Measurements from ENCODE around the gene SEMA5B. TPM values are rescaled to one million over a fixed set of nuclear protein-coding genes. Genes with fewer than 3 reads are reported as not detected.

Gene SEMA5B
- total RNA-seq, 3 donors from 2014 or later: 0.15 to 0.33 (median 0.32) TPM

GRCh38 chr3:123048480-123049237 is 21.1 kb upstream of the SEMA5B start:
- H3K4me1 ChIP-seq: no peaks in the 10 kb centered on the region
- TF ChIP-seq POLR2A (IDR thresholded peaks at IDR 0.05): no peak
- TF ChIP-seq POLR2AphosphoS5 (IDR thresholded peaks at IDR 0.05): no peak
- no peak for TF ChIP-seq CTCF (IDR thresholded peaks at IDR 0.05)
- H3K4me3 ChIP-seq: no peak overlapping the region
- no peak for DNase-seq (ENCODE audit: low spot score in 2 of 2)
- no peaks in the 10 kb centered on the region for H3K9me3 ChIP-seq
- no peak overlapping the region for H3K27ac ChIP-seq
- intact Hi-C loops (cut with DNase I; ENCODE audit: low total_unique reads): no loop called here
- peaks cover 0 to 5% of the 10 kb centered on the region in 2 donors for H3K27me3 ChIP-seq
- H3K36me3 ChIP-seq: no peaks in the 10 kb centered on the region

GRCh38 chr3:123047062-123047319 is 19.4 kb upstream of the SEMA5B start:
- TF ChIP-seq CTCF (IDR thresholded peaks at IDR 0.05) (no peak), POLR2A (IDR thresholded peaks at IDR 0.05) (no peak), POLR2AphosphoS5 (IDR thresholded peaks at IDR 0.05) (no peak)
- intact Hi-C loops (cut with DNase I; ENCODE audit: low total_unique reads): loop anchor here (1.0 kb wide), 1 partner anchor 22 kb away; no protein-coding TSS in a partner anchor

GRCh38 chr3:123046262-123047061 is 18.9 kb upstream of the SEMA5B start:
- intact Hi-C loops (cut with DNase I; ENCODE audit: low total_unique reads): loop anchor here (1.0 kb wide), 1 partner anchor 23 kb away; no protein-coding TSS in a partner anchor
- TF ChIP-seq CTCF (IDR thresholded peaks at IDR 0.05): no peak
- TF ChIP-seq POLR2A (IDR thresholded peaks at IDR 0.05): no peak
- TF ChIP-seq POLR2AphosphoS5 (IDR thresholded peaks at IDR 0.05): no peak
- H3K4me3 ChIP-seq: no peak overlapping the region
- no peak for DNase-seq (ENCODE audit: low spot score in 2 of 2)
- no peaks in the 10 kb centered on the region for H3K4me1 ChIP-seq
- no peak overlapping the region for H3K27ac ChIP-seq
- no peaks in the 10 kb centered on the region for H3K36me3 ChIP-seq
- no peaks in the 10 kb centered on the region for H3K9me3 ChIP-seq
- peaks cover 0 to 5% of the 10 kb centered on the region in 2 donors for H3K27me3 ChIP-seq

More at GRCh38 chr3:123047062-123047319, 19.4 kb upstream of the SEMA5B start:
- H3K36me3 ChIP-seq: no peaks in the 10 kb centered on the region
- no peak overlapping the region for H3K4me3 ChIP-seq
- H3K9me3 ChIP-seq: no peaks in the 10 kb centered on the region
- H3K27ac ChIP-seq: no peak overlapping the region
- no peak for DNase-seq (ENCODE audit: low spot score in 2 of 2)
- H3K4me1 ChIP-seq: no peaks in the 10 kb centered on the region
- peaks cover 0 to 5% of the 10 kb centered on the region in 2 donors for H3K27me3 ChIP-seq

GRCh38 chr3:123044981-123045763 is 17.6 kb upstream of the SEMA5B start:
- intact Hi-C loops (cut with DNase I; ENCODE audit: low total_unique reads): no loop called here
- no peaks in the 10 kb centered on the region for H3K36me3 ChIP-seq
- no peaks in the 10 kb centered on the region for H3K4me1 ChIP-seq
- no peak overlapping the region for H3K4me3 ChIP-seq
- peaks cover 0 to 5% of the 10 kb centered on the region in 2 donors for H3K27me3 ChIP-seq
- TF ChIP-seq POLR2A (IDR thresholded peaks at IDR 0.05) (no peak), POLR2AphosphoS5 (IDR thresholded peaks at IDR 0.05) (no peak), CTCF (IDR thresholded peaks at IDR 0.05) (no peak)
- no peak overlapping the region for H3K27ac ChIP-seq
- DNase-seq (ENCODE audit: low spot score in 2 of 2): no peak
- no peaks in the 10 kb centered on the region for H3K9me3 ChIP-seq

Measured in breast epithelium (tissue), 4 donors.